Glutamatergic neuron (in vitro differentiated cells): ENCODE data around the gene HP1BP3. TPM values are rescaled to one million over a fixed set of nuclear protein-coding genes. Genes with fewer than 3 reads are reported as not detected.

ENCODE experiments used
- DNase-seq: peaks from one replicate; pipeline ENCODE4 v3.0.0; 2022
- H3K27ac Mint-ChIP-seq: one replicate; pipeline ENCODE4 v1.8.0; 2020; ENCODE audit warnings: mild to moderate bottlenecking, mixed read lengths, inconsistent platforms; ENCODE audit not compliant: unreplicated experiment
- H3K27me3 Mint-ChIP-seq: one replicate; pipeline ENCODE4 v1.8.0; 2020; ENCODE audit warnings: mild to moderate bottlenecking, moderate library complexity, mixed read lengths, inconsistent platforms; ENCODE audit not compliant: unreplicated experiment
- H3K36me3 Mint-ChIP-seq: one replicate; pipeline ENCODE4 v1.8.0; 2020; ENCODE audit warnings: mild to moderate bottlenecking, mixed read lengths, inconsistent platforms; ENCODE audit not compliant: unreplicated experiment
- H3K4me1 Mint-ChIP-seq: one replicate; pipeline ENCODE4 v1.8.0; 2020; ENCODE audit warnings: mild to moderate bottlenecking, low read depth, mixed read lengths, inconsistent platforms; ENCODE audit not compliant: unreplicated experiment
- H3K4me3 Mint-ChIP-seq: one replicate; pipeline ENCODE4 v1.8.0; 2020; ENCODE audit warnings: mild to moderate bottlenecking, mixed read lengths, inconsistent platforms; ENCODE audit not compliant: unreplicated experiment
- H3K9me3 Mint-ChIP-seq: one replicate; pipeline ENCODE4 v1.8.0; 2020; ENCODE audit warnings: mild to moderate bottlenecking, moderate library complexity, mixed read lengths, inconsistent platforms; ENCODE audit not compliant: unreplicated experiment
- total RNA-seq: library from RNA; stranded (reverse); fragmentation: NEBNext Ultra II Directional; extraction: Animal tissue kit (Norgen Biotek cat#: 25700); gene quantifications from one replicate; pipeline ENCODE4 v1.2.1, GENCODE V29; 2021; ENCODE audit not compliant: unreplicated experiment
- TF ChIP-seq, protein P1 (sequence below): fragments of 200-600 bp; sonication (generic); IDR thresholded peaks from one replicate; pipeline ENCODE4 v1.5.0; 2021; ENCODE audit not compliant: partially characterized antibody, unreplicated experiment

HP1BP3 gene
- total RNA-seq, 1 donor from 2014 or later, result 192 TPM

DNA sequence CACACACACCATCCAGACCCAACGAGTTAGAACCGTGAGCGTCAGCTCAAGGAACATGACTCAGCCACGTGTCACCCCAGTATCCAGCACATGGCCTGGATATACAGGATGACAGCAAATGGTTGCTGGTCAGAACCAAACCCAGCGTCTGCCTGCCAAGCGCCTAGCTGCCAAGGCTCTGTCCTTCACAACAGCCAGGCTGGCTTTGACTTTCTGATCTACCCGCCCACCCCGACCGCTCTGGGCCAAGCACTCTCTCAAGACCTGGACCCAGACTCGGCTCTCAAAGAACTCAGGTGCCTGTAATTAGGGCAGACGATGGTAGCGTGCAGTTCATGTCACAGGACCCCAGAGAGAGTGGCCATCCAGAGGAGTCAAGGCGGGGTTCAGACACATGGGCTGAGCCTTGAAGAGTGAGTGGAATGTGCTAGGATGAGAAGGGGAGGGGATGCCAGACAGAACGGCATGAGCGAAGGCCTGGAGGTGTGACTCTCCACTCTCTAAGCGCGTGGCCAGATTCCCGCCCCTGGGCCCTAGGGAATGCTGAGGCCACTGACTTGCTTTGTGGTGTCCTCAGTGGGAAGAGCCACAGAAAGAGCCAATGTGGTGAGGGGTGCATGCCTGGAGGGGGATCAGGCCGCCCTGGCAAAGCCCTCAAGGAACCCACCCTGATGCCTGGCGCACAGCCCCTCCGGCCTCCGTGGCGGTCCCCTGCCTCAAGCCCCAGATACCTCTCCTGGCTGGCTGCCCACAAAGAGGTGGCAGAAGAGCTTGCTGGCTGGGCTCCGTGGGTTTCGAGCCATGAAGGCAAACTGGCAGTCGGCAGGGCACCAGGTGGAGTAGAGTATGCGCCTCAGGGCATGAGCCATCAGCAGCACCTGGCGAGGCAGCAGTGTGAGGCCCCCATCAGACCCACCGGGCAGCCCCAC, 61.7 kb downstream of the HP1BP3 start:
- no peak overlapping the region for H3K27ac Mint-ChIP-seq
- peaks cover 5% of the 10 kb centered on the region for H3K36me3 Mint-ChIP-seq
- peaks cover 4% of the 10 kb centered on the region for H3K9me3 Mint-ChIP-seq
- peaks cover 4% of the 10 kb centered on the region for H3K4me1 Mint-ChIP-seq
- TF ChIP-seq, protein P1, sequence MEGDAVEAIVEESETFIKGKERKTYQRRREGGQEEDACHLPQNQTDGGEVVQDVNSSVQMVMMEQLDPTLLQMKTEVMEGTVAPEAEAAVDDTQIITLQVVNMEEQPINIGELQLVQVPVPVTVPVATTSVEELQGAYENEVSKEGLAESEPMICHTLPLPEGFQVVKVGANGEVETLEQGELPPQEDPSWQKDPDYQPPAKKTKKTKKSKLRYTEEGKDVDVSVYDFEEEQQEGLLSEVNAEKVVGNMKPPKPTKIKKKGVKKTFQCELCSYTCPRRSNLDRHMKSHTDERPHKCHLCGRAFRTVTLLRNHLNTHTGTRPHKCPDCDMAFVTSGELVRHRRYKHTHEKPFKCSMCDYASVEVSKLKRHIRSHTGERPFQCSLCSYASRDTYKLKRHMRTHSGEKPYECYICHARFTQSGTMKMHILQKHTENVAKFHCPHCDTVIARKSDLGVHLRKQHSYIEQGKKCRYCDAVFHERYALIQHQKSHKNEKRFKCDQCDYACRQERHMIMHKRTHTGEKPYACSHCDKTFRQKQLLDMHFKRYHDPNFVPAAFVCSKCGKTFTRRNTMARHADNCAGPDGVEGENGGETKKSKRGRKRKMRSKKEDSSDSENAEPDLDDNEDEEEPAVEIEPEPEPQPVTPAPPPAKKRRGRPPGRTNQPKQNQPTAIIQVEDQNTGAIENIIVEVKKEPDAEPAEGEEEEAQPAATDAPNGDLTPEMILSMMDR, result no peak
- DNase-seq, result no peak
- no peak overlapping the region for H3K4me3 Mint-ChIP-seq
- H3K27me3 Mint-ChIP-seq, result peaks cover 12% of the 10 kb centered on the region

DNA sequence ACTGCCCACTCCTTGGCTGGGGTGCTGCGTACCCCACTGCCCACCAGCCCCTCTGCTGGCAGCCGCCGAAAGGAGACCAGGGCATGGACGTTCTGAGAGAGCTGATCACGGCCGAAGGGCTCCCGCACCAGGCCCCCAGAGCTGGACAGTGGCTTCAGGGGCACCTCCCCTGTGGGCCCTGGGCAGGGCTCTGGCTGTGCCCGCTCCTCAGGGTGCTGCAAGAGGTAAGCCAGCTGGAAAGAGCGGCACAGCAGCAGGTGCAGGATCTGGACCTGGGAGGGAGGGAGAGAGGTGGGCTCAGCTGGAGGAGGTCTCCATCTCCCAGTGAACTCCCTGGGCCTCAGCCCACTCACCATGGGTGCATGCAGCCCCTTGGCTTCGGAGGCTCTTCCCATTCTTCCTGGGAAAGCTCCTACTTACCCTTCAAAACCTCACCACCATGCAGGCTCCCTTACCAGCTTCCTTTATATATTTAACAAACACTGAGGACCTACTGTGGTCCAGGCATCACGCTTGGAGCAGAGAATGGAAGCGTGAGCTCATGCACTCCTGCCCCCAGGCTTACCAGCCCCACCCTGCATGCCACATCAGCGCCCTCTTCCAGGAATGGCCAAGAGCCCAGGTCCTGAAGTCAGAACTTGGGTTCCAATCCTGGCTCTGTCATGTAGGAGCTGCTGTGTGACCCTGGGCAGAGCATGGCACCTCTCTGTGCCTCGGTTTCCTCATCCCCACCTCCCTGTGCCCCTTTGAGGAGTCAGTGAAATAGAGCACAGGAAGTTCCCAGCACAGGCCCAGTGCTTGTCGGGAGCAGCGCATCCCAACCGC, 62.5 kb downstream of the HP1BP3 start:
- no peak for DNase-seq
- Mint-ChIP-seq H3K36me3 (peaks cover 5% of the 10 kb centered on the region), H3K27me3 (peaks cover 10% of the 10 kb centered on the region), H3K9me3 (peaks cover 4% of the 10 kb centered on the region), H3K4me1 (peaks cover 4% of the 10 kb centered on the region), H3K27ac (no peak overlapping the region), H3K4me3 (no peak overlapping the region)
- TF ChIP-seq, protein P1, result no peak

DNA sequence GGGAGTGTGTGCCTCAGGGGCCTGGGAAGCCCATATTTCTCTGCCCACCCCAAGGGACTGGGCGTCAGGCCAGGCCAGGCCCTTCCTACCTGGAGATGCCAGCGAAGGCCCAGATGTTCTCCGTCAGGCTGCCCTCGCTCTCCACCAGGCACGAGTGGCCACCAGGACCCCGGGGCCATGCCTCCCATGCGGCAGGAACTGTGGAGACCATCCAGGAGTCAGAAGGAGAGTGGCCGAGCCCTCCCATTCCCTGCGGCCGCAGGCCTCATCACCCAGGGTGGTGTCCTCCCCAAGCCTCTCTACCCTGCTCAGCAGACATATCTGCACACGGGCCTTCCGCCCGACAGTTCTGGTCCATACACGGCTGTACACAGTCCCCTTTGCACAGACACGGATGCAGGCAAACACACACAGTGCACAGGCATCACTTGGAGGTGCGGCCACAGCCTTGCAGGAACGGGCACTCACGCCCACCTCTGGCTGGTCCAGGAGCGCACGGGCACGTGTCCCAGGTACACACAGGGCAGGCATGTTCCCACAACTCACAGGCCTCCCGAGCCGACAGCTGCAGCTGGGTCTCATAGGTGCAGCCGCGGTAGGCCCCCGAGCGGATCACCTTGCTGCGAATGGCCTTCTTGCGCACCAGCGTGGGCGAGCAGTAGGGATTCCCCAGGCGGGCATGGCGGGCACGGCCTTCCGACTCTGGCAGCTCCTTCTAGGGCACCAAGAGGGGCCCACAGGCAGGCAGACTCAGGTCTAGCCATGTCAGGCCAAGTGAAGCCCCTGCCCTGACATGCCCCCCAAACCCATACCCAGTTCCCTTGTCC, 63.4 kb downstream of the HP1BP3 start:
- H3K4me1 Mint-ChIP-seq, result peaks cover 5% of the 10 kb centered on the region
- no peak overlapping the region for H3K27ac Mint-ChIP-seq
- peaks cover 4% of the 10 kb centered on the region for H3K9me3 Mint-ChIP-seq
- peaks cover 15% of the 10 kb centered on the region for H3K27me3 Mint-ChIP-seq
- TF ChIP-seq, protein P1, result no peak
- H3K36me3 Mint-ChIP-seq, result peaks cover 5% of the 10 kb centered on the region
- no peak overlapping the region for H3K4me3 Mint-ChIP-seq
- DNase-seq, result no peak

DNA sequence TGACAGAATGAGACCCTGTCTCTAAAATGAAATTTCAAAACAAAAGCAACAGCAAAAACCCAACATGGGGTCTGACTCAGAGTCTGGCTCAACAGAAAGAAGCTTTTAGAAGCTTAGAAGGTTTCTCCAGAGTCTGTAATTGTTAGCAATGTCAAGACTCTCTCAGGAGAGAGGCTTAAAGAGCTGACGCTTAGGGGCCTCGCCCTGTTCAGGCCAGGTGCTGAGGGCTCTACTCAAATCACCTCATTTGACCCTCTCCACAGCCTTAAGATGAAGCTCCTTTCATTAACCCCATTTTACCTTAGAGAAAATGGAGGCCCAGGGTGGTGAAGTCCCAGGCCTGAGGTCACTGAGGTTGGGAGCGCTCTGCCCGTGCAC, 64.0 kb downstream of the HP1BP3 start:
- H3K4me1 Mint-ChIP-seq, result peaks cover 4% of the 10 kb centered on the region
- H3K27me3 Mint-ChIP-seq, result peaks cover 14% of the 10 kb centered on the region
- DNase-seq, result no peak
- no peak overlapping the region for H3K4me3 Mint-ChIP-seq
- peaks cover under 1% of the 10 kb centered on the region for H3K9me3 Mint-ChIP-seq
- TF ChIP-seq, protein P1, result no peak
- H3K27ac Mint-ChIP-seq, result no peak overlapping the region
- peaks cover 3% of the 10 kb centered on the region for H3K36me3 Mint-ChIP-seq
